GM18505 (cell line): ENCODE measurements around the gene ZMIZ1.

Experiments used
- ATAC-seq: cut with Tn5 transposase; IDR thresholded peaks from one replicate; pipeline ENCODE4 v1.9.1; 2021; ENCODE audit not compliant: unreplicated experiment
- POLR2A ChIP-seq: IDR thresholded peaks from 4 replicates; pipeline ENCODE4 v1.6.1; 2011; ENCODE audit warnings: borderline replicate concordance; ENCODE audit not compliant: insufficient read depth, insufficient read length; ENCODE audit errors: extremely low read depth

Gene ZMIZ1

DNA sequence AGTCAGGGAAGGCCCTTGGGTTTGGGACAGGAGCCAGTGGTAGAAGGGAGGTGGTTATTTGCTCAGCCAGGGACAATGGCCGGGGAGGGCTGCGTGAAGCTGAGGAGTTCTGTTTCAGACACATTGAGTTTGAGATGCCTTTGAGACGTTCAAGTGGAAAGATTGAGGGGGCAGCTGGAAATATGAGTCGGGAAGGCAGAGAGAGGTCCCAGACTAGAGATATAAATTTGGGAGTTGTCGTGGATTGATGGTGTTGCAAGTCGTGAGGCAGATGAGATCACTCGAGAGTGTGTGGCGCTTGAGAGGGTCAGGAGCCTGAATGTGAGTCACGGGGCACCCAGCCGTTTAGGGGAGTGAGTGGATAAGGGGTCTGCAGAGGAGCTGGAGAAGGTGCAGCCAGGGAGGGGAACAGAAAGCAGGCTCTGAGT lies 73.3 kb downstream of the ZMIZ1 start:
- TF ChIP-seq POLR2A, result no peak
- no peak for ATAC-seq

DNA sequence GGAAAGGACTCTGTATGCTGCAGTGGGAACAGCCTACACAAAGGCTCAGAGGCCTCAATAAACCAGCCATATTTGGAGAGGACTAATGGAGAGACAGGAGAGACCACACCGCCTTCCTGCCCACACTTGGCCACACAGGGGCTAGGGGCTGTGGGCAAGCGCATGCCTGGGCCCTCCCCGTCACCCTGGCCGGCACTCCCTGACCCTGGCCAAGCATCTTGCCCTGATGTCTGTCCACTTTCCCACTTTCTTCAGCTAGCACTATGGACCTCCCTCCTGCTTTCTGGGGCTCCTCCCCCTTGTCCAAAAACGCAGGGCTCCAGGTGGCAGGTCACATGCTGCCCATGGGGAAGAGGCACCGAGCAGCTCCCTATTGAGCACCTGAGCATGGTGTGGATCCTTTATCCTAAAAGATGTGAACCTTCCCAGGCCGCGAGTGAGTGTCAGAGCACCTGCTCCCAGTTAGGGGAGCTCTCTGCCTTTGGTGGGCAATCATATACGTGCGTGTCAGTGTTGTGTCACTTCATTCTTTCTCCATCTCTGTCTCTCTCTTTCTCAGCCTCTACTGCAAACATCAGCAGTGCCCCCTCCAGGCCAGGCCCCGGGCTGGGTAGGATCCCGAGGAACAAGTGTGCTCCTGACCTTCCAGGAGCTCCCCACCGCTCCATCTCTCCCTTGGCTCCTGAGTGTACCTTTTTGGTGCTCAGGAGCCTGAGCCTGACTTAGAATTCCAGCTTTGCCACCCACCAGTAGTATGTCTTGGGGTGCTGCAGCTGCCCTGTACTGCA lies 74.0 kb downstream of the ZMIZ1 start:
- ATAC-seq, result no peak
- TF ChIP-seq POLR2A, result no peak

DNA sequence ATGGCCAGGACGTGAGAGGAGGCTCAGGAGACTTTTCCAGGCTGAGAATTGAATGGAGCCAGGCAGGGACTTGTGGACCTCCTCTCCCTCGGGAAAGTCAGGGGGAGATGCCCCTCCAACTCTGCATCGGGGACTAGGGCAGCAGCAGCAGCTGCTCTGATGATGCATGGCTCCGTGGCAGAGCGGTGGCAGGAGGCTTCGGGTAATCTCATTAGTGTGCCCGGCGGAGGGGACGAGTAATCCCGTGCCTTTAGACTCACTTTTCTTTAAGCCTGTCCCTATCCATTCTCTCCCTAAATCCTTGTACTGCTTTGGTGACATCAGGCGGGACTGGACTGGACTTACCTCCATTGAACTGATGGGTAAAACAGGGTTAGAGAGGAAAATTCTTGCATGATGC lies 75.1 kb downstream of the ZMIZ1 start:
- no peak for ATAC-seq
- no peak for TF ChIP-seq POLR2A

DNA sequence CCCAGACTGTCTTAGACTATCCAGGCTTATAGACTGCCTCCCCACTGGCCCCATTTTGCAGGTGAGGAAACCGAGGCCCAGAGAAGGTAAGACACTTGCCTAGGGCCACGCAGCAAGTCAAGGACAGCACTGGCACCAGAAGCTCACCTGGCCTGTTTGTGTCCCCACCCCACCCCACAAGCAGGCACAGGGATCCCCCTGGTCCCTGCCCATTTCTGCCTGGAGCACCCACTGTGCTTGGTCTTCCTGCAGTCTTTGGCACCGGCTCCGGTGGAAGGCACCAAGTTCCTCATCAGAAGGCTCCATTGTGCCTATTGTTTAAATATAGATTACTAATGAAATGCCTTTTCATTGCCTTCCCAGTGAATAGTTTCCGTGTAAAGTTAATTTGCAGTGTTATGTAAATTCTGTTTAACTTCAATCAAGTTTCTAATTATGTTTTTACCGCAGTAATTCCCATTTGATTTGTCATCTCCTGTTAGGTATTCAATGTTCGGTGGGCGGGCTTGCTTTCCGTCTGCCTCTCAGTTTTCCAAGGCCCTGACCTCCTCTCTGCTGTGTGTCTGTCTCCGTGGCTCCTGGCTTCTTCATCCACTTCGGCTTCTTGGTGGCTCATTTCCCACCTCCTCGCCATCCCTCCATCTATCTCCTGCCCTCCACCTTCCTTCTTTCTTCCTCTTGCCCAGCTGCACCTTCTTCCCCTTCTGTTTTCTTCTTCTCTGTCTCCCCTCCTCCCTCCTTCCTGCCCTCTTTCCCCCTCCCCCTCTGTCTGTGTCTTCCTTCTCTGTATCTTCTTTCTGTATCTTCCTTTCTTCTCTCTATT lies 75.8 kb downstream of the ZMIZ1 start:
- no peak for ATAC-seq
- TF ChIP-seq POLR2A, result no peak

DNA sequence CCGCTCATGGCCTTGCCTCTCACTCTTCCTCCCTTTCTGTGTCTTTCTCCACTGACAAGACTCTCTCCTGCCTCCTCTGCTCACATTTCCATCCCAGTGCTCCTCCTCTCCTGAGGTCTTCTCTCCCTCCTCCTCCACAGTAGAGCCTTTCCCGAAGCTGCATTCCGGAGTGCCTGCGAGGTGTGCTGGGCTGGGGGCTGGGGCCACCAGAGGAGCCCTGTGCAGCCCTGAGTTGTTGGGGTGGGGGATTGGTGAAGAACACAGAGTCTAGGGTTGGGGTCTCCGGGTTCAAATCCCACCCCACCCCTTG lies 76.4 kb downstream of the ZMIZ1 start:
- no peak for TF ChIP-seq POLR2A
- ATAC-seq, result no peak

DNA sequence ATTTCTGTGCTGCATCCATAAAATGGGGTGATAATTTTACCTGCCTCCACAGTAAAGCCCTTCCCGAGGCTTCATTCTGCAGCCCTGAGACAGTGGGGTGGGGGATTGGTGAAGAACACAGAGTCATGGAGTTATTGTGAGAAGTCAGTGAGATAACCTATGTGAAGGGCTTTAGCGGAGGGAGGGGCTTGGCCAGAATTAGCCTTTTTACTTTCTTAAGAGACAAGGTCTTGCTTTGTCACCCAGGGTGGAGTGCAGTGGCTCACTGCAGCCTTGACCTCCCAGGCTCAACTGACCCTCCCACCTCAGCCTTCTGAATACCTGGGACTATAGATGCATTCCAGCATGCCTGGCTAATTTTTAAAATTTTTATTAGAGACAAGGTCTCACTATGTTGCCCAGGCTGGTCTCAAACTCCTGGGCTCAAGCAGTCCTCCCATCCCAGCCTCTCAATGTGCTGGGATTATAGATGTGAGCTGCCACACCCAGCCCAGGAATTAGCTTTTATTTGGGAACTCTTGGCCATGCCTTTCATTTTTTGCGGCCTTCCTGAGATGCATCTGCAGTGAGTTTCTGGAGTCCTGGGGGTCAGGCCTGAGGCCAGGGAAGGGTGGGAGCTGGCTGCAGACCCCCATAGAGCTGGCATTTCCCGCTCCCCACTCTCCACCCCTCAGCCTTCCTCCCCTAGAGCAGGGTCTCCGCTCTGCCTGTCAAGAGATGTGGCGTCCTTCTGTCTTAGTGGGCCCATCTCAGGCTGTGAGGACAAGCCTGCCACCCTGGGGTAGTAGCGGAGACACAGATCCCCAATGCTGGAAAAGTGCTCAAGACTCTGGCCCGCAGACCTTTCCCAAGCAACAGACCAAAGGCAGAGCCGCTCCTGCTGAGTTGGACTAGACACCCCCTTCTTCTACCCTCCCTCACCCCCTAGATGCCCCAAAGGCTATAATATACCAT lies 77.0 kb downstream of the ZMIZ1 start:
- no peak for ATAC-seq

DNA sequence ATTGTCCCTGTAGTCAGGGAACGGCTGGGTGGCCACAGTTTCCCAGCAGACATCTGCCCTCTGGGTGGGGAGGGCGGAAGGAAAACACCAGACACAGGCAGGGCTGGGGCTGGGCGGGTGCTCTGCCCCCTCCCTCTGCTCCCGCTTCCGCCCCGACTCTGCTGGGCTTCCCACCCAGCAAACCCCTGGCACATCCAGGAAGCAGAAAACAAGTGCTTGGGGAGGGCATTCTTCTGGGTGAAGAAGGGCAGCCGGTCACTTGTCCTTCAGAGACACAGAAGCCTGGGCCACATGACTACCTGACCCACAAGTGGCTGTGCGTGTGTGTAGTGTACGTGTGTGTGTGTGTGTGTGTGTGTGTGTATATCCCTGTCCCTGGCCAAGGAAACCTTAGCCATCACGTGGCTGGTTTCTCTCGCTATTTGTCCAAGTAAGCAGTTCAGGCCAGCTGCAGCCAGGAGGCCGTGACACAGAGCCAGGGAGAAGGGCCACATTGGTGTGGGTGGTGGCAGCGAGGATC lies 77.9 kb downstream of the ZMIZ1 start:
- ATAC-seq, result no peak
- no peak for TF ChIP-seq POLR2A

More for the DNA sequence above, 77.0 kb downstream of the ZMIZ1 start:
- TF ChIP-seq POLR2A, result no peak

DNA sequence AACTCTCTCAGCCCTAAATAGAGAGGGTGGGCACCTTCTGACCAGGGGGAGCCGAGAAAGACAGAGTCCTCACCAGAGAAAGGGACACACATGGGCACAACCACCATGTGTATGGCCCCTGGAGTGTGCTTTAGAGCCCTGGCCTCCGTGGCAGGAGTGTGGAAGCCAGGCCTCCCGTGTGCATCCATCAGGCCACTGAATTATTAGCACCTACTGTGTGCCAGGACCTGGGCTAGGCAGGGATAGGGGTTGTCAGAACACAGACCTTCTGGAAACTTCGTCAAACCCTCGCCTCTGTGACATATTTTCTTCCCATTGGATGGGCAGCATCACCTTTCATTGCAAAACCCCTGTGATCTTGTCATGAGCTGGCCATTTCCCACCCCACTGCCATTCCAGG lies 78.5 kb downstream of the ZMIZ1 start:
- TF ChIP-seq POLR2A, result no peak
- no peak for ATAC-seq

DNA sequence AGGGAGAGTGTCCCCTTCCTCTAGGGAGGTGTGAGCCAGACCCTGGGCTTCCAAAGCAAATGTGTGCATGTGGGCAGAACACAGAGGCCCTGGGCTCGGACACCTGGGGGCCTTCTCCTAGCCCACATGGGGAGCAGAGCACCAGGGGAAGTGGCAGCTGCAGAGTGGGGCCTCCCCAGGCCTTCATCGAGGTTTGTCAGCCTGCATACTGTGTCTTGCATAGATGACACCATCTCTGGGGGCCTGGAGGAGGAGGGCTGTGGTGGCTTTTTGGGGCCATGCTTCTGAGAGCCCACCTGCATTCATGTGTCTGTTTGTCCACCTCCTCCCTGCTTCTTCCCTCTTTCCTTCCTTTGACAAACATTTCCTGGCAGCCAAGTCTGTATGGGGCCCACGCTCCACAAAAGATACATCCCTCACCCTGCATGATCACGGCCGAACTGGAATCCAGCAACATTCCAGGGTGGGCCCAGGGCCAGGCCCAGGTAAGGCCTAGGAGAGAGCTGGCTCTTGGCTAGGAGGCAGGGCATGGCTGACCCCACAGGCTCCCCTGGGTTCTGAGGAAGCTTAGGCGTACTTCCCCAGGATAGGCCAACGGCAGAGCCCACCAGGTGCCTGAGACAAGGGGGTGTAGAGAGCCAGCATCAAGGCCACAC lies 79.2 kb downstream of the ZMIZ1 start:
- ATAC-seq, result no peak
- TF ChIP-seq POLR2A, result no peak

DNA sequence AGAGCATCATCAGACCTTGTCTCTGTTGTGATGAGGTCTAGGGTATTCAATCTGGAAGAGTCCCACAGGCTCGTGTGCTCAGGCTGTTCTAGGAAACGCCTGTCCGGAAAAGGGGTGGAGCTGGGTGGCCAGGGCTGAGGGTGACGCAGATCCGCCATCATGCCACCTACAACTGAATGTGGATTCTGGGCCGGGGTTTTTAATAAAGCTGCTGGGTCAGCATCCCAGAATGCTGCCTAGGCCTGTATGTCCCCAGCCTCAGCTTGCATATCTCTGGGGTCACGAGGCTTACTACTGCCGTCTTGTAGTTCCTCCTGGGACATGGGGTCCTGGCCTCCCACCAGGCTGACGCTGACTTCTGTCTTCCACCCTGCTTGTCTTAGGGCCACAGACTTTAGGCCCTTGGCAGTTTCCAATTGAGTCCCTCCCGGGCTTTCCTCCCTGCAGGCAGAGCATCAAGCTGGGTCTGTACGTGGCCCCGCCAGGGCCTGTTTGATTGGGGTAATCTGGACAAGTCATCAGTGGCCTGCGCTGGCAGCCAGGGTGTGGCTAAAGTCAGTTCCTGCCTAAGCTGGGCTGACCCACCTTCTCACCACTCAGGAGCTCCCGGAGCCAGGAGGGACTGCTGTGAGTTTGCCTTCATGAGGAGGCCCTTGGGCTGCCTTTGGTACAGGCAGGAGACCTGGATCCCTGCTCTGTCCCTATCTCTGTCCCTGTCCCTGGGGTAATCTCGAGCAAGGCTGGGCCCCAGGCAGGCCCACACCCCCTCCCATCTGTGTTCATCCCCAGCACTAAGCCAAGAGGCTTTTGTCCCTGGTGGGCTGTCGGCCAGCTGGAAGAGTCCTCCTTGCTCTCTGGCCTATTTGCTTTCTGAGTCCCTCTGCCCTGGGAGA lies 79.9 kb downstream of the ZMIZ1 start:
- no peak for TF ChIP-seq POLR2A
- ATAC-seq, result no peak

DNA sequence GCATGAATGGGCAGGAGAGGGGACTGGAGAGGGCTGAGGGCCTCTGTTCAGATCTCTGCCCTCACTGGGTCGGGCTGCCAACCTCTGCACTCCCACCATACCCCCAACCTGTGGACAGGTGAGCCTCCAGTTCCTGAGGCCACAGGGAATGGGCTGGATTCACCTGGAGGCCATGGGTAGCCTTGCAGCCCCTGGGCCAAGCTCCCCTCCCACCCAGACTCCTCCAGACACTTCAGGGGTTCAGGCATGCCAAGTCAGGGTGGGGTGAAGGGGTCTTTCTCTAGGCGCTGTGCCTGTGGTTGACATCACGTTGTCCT lies 80.5 kb downstream of the ZMIZ1 start:
- no peak for TF ChIP-seq POLR2A
- ATAC-seq, result no peak
